Measurements from ENCODE around the gene FHIT. TPM values are rescaled to one million over a fixed set of nuclear protein-coding genes. Genes with fewer than 3 reads are reported as not detected.

The FHIT gene
- total and polyA plus RNA-seq, 8 donors: 1.8 to 10.6 (median 7.1) TPM

- intact Hi-C loops (cut with DNase I; ENCODE audit: low total_unique reads): no loop called here
- no peak overlapping the region for H3K27ac ChIP-seq
- H3K36me3 ChIP-seq: no peaks in the 10 kb centered on the region
- no peaks in the 10 kb centered on the region for H3K4me1 ChIP-seq
- no peak overlapping the region for H3K4me3 ChIP-seq
- H3K9me3 ChIP-seq: peaks cover 0 to 30% (median 19%) of the 10 kb centered on the region in 4 donors
- no peaks in the 10 kb centered on the region for H3K27me3 ChIP-seq
- no peak for TF ChIP-seq POLR2AphosphoS5 (IDR thresholded peaks at IDR 0.05)
- no peak for TF ChIP-seq CTCF (IDR thresholded peaks at IDR 0.05)
- no peak for TF ChIP-seq EP300 (IDR thresholded peaks at IDR 0.05)
- TF ChIP-seq POLR2A (IDR thresholded peaks at IDR 0.05): no peak
- 79 to 92% (median 81%) methylated on average over 1 of the region's 1 CpG for WGBS, 5 donors
- DNase-seq: no peak
Measured at GRCh38 chr3:60957541-60957940, 293.7 kb downstream of the FHIT start.

- H3K4me3 ChIP-seq: no peak overlapping the region
- H3K9me3 ChIP-seq: peaks cover 0 to 22% (median 14%) of the 10 kb centered on the region in 4 donors
- H3K27me3 ChIP-seq: no peaks in the 10 kb centered on the region
- no peak for DNase-seq
- no peak overlapping the region for H3K27ac ChIP-seq
- no peaks in the 10 kb centered on the region for H3K36me3 ChIP-seq
- WGBS, 5 donors: 83 to 91% (median 86%) methylated on average over 4 of the region's 4 CpGs
- no peaks in the 10 kb centered on the region for H3K4me1 ChIP-seq
- intact Hi-C loops (cut with DNase I; ENCODE audit: low total_unique reads): no loop called here
- TF ChIP-seq POLR2A (IDR thresholded peaks at IDR 0.05): no peak
- no peak for TF ChIP-seq POLR2AphosphoS5 (IDR thresholded peaks at IDR 0.05)
- TF ChIP-seq EP300 (IDR thresholded peaks at IDR 0.05): no peak
- no peak for TF ChIP-seq CTCF (IDR thresholded peaks at IDR 0.05)
Measured at GRCh38 chr3:60956729-60957128, 294.5 kb downstream of the FHIT start.

GRCh38 chr3:60955034-60955433, 296.2 kb downstream of the FHIT start:
- no peak for DNase-seq
- TF ChIP-seq POLR2A (IDR thresholded peaks at IDR 0.05): no peak
- TF ChIP-seq CTCF (IDR thresholded peaks at IDR 0.05): no peak
- TF ChIP-seq POLR2AphosphoS5 (IDR thresholded peaks at IDR 0.05): no peak
- TF ChIP-seq EP300 (IDR thresholded peaks at IDR 0.05): no peak
- H3K27ac ChIP-seq: no peak overlapping the region
- H3K27me3 ChIP-seq: no peaks in the 10 kb centered on the region
- intact Hi-C loops (cut with DNase I; ENCODE audit: low total_unique reads): no loop called here
- peaks cover 0 to 18% (median 10%) of the 10 kb centered on the region in 4 donors for H3K9me3 ChIP-seq
- no peaks in the 10 kb centered on the region for H3K4me1 ChIP-seq
- H3K36me3 ChIP-seq: no peaks in the 10 kb centered on the region
- 93 to 96% (median 94%) methylated on average over 2 of the region's 2 CpGs for WGBS, 5 donors
- H3K4me3 ChIP-seq: no peak overlapping the region

- Histone ChIP-seq H3K4me1 (no peaks in the 10 kb centered on the region), H3K27me3 (no peaks in the 10 kb centered on the region), H3K27ac (no peak overlapping the region), H3K9me3 (peaks cover 0 to 18% (median 10%) of the 10 kb centered on the region in 4 donors), H3K36me3 (no peaks in the 10 kb centered on the region), H3K4me3 (no peak overlapping the region)
- intact Hi-C loops (cut with DNase I; ENCODE audit: low total_unique reads): no loop called here
- DNase-seq: peak in 1 of 2 donors; percentile 22
- no peak for TF ChIP-seq POLR2AphosphoS5 (IDR thresholded peaks at IDR 0.05)
- no peak for TF ChIP-seq POLR2A (IDR thresholded peaks at IDR 0.05)
- WGBS, 5 donors: 53 to 62% (median 60%) methylated on average over 2 of the region's 2 CpGs
Measured at GRCh38 chr3:60954048-60954447, 297.2 kb downstream of the FHIT start.

- intact Hi-C loops (cut with DNase I; ENCODE audit: low total_unique reads): no loop called here
- H3K36me3 ChIP-seq: no peaks in the 10 kb centered on the region
- peak in 1 of 2 donors; percentile 21 for DNase-seq
- no peak overlapping the region for H3K27ac ChIP-seq
- H3K4me3 ChIP-seq: no peak overlapping the region
- no peaks in the 10 kb centered on the region for H3K27me3 ChIP-seq
- TF ChIP-seq POLR2AphosphoS5 (IDR thresholded peaks at IDR 0.05) (no peak), CTCF (IDR thresholded peaks at IDR 0.05) (no peak), POLR2A (IDR thresholded peaks at IDR 0.05) (no peak), EP300 (IDR thresholded peaks at IDR 0.05) (no peak)
- peaks cover 0 to 18% (median 10%) of the 10 kb centered on the region in 4 donors for H3K9me3 ChIP-seq
- H3K4me1 ChIP-seq: no peaks in the 10 kb centered on the region
- WGBS, 5 donors: 67 to 81% (median 78%) methylated on average over 5 of the region's 5 CpGs
Measured at GRCh38 chr3:60953351-60953750, 297.9 kb downstream of the FHIT start.
